DND-41 (cell line): Measurements from ENCODE around the gene NLRP9.

Source experiments
- EZH2 ChIP-seq: IDR thresholded peaks from 3 replicates; pipeline ENCODE4 v1.6.1; 2012; ENCODE audit warnings: borderline replicate concordance, low read depth, mild to moderate bottlenecking, moderate library complexity, low read length, inconsistent platforms; ENCODE audit not compliant: severe bottlenecking
- TF ChIP-seq, protein P1 (sequence below): IDR thresholded peaks from 2 replicates; pipeline ENCODE4 v1.5.1; 2012; ENCODE audit warnings: borderline replicate concordance, low read length, moderate library complexity, mild to moderate bottlenecking; ENCODE audit not compliant: poor library complexity, severe bottlenecking; ENCODE audit errors: extremely low read depth

DNA sequence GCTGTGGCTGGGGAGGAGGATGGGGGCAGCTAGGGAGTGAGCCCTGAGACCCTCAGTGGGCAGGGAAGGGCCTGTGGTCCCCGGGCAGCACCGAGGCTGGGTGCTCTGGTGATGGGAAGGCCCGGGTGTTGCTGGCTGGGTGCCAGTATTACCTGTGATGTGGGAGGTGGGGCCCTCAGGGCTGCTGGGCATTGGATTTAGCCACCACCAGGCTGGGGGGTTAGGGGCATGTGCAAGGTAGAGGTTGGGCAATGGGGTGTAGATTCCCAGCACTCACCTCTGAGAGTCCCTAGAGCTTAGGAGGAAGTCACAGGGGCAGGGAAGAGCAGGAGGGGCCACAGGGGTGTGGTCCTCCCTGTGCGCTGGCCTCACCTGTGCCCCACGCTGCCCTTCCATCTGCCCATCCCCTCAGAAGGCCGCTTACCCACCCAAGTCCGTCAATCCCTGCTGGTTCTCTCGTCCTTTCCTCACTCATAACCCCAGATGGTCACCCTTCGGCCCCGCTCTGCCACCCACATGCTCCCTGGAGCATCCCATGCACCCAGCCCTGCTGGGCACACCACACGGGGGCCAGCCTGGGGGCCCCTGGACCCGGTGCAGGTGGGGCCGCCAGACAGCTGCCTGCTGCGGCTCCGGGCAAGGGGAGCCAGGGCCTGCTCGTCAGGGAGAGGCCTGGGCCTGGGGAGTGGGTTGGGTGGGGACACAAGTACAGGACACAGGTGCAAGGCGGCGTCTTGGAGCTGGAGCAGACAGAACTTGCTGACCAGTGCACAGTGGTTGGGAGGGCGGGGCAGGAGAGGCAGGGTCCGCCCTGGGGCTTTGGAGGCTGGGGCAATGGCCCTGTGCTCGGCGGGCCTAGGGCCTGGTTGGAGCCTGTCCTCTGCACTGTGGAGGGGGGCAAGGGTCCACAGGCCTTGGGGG, 50.7 kb downstream of the NLRP9 start:
- TF ChIP-seq, protein P1, sequence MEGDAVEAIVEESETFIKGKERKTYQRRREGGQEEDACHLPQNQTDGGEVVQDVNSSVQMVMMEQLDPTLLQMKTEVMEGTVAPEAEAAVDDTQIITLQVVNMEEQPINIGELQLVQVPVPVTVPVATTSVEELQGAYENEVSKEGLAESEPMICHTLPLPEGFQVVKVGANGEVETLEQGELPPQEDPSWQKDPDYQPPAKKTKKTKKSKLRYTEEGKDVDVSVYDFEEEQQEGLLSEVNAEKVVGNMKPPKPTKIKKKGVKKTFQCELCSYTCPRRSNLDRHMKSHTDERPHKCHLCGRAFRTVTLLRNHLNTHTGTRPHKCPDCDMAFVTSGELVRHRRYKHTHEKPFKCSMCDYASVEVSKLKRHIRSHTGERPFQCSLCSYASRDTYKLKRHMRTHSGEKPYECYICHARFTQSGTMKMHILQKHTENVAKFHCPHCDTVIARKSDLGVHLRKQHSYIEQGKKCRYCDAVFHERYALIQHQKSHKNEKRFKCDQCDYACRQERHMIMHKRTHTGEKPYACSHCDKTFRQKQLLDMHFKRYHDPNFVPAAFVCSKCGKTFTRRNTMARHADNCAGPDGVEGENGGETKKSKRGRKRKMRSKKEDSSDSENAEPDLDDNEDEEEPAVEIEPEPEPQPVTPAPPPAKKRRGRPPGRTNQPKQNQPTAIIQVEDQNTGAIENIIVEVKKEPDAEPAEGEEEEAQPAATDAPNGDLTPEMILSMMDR: no peak
- no peak for TF ChIP-seq EZH2
